Tibial nerve (tissue), 4 donors: Measurements from ENCODE around the gene GPR151. TPM values are rescaled to one million over a fixed set of nuclear protein-coding genes. Genes with fewer than 3 reads are reported as not detected.
"Not testable (repeated sequence)": the region's sequence is repeated elsewhere in the genome, so short reads cannot be mapped to it uniquely, and the experiment has no call there.

Experiments used
- DNase-seq, 2 donors: peaks; one replicate each; pipeline ENCODE4 v3.0.0-alpha.2; 2019; ENCODE audit warnings: low spot score in 2 of 2
- H3K27ac ChIP-seq, 4 donors: fragments of 200-600 bp; sonication (generic) in 3 of 4; one replicate each; pipeline ENCODE4 v1.5.1; 2017 to 2019; ENCODE audit warnings: mild to moderate bottlenecking in 1 of 4
- H3K27me3 ChIP-seq, 2 donors: fragments of 200-600 bp; sonication (generic) in 1 of 2; one replicate each; pipeline versions ENCODE4 v1.5.1 to v1.6.0; 2017 to 2019
- H3K36me3 ChIP-seq, 3 donors: fragments of 200-600 bp; sonication (generic); one replicate each; pipeline ENCODE4 v1.5.1; 2018 to 2019
- H3K4me1 ChIP-seq, 4 donors: fragments of 200-600 bp; sonication (generic) in 3 of 4; one replicate each; pipeline ENCODE4 v1.5.1; 2017 to 2019
- H3K4me3 ChIP-seq, 4 donors: fragments of 200-600 bp; sonication (generic) in 3 of 4; one replicate each; pipeline ENCODE4 v1.5.1; 2017 to 2019; ENCODE audit warnings: mild to moderate bottlenecking in 1 of 4, moderate library complexity in 1 of 4
- H3K9me3 ChIP-seq, 4 donors: fragments of 200-600 bp; sonication (generic) in 3 of 4; one replicate each; pipeline ENCODE4 v1.5.1; 2017 to 2019
- EP300 ChIP-seq, 2 donors: sonication (generic); formaldehyde crosslinking; IDR thresholded peaks; one replicate each; pipeline ENCODE4 v1.6.1; 2017; ENCODE audit warnings: antibody characterized with exemption in 2 of 2, mild to moderate bottlenecking in 1 of 2
- POLR2A ChIP-seq, 2 donors: fragments of 450-650 bp; IDR thresholded peaks; one replicate each; pipeline ENCODE4 v1.6.1; 2017; ENCODE audit warnings: antibody characterized with exemption in 2 of 2, mild to moderate bottlenecking in 2 of 2, moderate library complexity in 2 of 2
- WGBS, 2 donors: methylation state at CpG; one replicate each; pipeline ENCODE4 v1.1.5; 2018; 5-methylcytosine and 5-hydroxymethylcytosine counted together
- total RNA-seq, 4 donors: library from RNA; depleted of rRNA; stranded (reverse); fragments of >200 nt; gene quantifications; one replicate each; pipeline ENCODE4 v1.1.0, GENCODE V29; 2016
- TF ChIP-seq, protein P1 (sequence below), 5 experiments: fragments of 200-600 bp in 3 of 5; fragments of 450-650 bp in 2 of 5; sonication (generic) in 3 of 5; IDR thresholded peaks; one replicate each; pipeline ENCODE4 v1.5.1; 2016 to 2019; ENCODE audit warnings: antibody characterized with exemption in 5 of 5, mild to moderate bottlenecking in 3 of 5, moderate library complexity in 2 of 5

The GPR151 gene
- total RNA-seq: not detected

DNA sequence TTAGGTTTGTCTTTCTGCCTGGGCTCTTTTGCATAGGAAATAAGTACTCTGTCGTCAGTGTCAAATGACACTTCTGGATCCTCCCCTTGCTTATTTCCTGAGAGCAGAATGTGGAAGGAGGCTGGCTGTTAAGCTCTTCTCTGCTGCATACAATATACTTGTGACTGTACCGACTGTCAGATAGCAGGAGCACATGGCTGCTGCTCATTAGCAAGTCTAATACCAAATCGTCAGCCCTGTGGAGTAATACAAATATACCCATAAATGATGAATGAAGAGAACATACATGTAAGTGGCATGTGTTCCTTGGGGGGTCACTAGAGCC is at the start of gene GPR151:
GPR151 (minus strand) TSS at position 40 of the 325 bp plus-strand sequence. CDS start 77 bp downstream, outside the sequence.
- H3K36me3 ChIP-seq: peaks cover 0 to 8% (median 0%) of the 10 kb centered on the region in 3 donors
- TF ChIP-seq EP300 (IDR thresholded peaks at IDR 0.05): no peak
- TF ChIP-seq POLR2A (IDR thresholded peaks at IDR 0.05): no peak
- TF ChIP-seq, protein P1, sequence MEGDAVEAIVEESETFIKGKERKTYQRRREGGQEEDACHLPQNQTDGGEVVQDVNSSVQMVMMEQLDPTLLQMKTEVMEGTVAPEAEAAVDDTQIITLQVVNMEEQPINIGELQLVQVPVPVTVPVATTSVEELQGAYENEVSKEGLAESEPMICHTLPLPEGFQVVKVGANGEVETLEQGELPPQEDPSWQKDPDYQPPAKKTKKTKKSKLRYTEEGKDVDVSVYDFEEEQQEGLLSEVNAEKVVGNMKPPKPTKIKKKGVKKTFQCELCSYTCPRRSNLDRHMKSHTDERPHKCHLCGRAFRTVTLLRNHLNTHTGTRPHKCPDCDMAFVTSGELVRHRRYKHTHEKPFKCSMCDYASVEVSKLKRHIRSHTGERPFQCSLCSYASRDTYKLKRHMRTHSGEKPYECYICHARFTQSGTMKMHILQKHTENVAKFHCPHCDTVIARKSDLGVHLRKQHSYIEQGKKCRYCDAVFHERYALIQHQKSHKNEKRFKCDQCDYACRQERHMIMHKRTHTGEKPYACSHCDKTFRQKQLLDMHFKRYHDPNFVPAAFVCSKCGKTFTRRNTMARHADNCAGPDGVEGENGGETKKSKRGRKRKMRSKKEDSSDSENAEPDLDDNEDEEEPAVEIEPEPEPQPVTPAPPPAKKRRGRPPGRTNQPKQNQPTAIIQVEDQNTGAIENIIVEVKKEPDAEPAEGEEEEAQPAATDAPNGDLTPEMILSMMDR (IDR thresholded peaks at IDR 0.05): no peak
- no peaks in the 10 kb centered on the region for H3K27me3 ChIP-seq
- no peaks in the 10 kb centered on the region for H3K4me1 ChIP-seq
- WGBS, 2 donors: 28 to 33% methylated on average over 3 of the region's 3 CpGs
- DNase-seq: no peak
- no peak within 1 kb of the TSS for H3K4me3 ChIP-seq
- H3K27ac ChIP-seq: no peak within 1 kb of the TSS
- no peaks in the 10 kb centered on the region for H3K9me3 ChIP-seq

DNA sequence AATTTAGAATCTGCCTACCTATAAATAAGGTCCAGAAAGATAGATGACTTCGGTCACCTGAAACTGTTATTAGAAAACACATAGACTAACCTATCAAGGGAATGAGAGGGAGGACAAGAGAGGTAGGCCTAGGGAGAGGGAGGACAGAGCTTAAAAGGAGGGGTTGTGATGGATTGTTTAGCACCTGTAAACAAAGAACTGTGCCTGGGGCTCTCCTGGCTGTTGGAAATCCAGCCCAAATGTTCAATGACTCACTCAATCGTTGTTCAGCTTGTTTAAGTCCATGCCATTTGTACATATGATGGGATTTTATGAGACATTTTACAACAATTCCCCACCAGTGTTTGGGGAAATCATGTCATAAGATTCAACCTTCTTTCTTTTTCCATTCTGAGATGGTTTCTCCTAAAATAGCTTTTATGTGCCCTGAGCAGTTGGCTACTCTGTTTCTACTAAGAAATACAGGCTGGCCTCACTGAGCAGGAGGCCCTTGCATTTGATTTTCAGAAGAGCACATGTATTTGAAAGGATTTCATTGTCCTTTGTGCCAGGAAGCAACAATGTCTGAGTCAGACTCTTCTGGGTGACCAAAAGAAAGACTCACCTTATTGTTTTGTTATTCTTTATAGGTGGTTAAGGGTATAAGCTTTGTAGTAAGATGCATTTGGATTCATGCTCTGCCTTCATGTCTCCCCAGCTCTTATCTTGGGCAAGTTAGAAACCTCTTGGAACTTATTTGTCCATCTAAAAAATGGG is 48.2 kb upstream of the GPR151 start:
- Histone ChIP-seq H3K9me3 (no peaks in the 10 kb centered on the region), H3K27ac (no peak overlapping the region), H3K36me3 (no peaks in the 10 kb centered on the region), H3K4me3 (no peak overlapping the region), H3K4me1 (peaks cover 0 to 6% (median 0%) of the 10 kb centered on the region in 4 donors), H3K27me3 (no peaks in the 10 kb centered on the region)
- 67 to 69% methylated on average over 2 of the region's 2 CpGs for WGBS, 2 donors
- DNase-seq: no peak
- TF ChIP-seq EP300 (IDR thresholded peaks at IDR 0.05) (no peak), POLR2A (IDR thresholded peaks at IDR 0.05) (no peak)
- TF ChIP-seq, protein P1 (IDR thresholded peaks at IDR 0.05): no peak

DNA sequence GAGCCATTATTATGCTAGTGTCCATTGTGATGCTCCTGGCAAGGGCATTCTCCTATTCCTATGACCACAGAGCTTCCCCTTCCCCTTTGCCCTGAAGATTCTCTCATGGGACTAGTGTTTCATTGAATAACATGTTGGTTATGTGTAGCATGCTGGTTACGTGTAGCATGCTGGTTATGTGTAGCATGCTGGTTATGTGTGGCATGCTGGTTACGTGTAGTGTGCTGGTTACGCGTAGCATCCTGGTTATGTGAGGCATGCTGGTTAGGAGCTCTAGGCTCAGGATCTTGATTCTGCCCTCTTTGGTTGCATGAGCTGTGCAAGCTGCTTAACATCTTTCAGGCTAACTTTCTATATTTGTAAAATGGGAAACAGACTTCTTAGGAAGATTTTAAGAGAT is 46.5 kb upstream of the GPR151 start:
- TF ChIP-seq EP300 (IDR thresholded peaks at IDR 0.05) (no peak), POLR2A (IDR thresholded peaks at IDR 0.05) (no peak)
- TF ChIP-seq, protein P1 (IDR thresholded peaks at IDR 0.05): no peak
- H3K27ac ChIP-seq: no peak overlapping the region
- no peaks in the 10 kb centered on the region for H3K36me3 ChIP-seq
- 92 to 99% methylated on average over 4 of the region's 4 CpGs for WGBS, 2 donors
- H3K4me1 ChIP-seq: peaks cover 0 to 6% (median 0%) of the 10 kb centered on the region in 4 donors
- no peak overlapping the region for H3K4me3 ChIP-seq
- DNase-seq: no peak
- no peaks in the 10 kb centered on the region for H3K27me3 ChIP-seq
- no peaks in the 10 kb centered on the region for H3K9me3 ChIP-seq

DNA sequence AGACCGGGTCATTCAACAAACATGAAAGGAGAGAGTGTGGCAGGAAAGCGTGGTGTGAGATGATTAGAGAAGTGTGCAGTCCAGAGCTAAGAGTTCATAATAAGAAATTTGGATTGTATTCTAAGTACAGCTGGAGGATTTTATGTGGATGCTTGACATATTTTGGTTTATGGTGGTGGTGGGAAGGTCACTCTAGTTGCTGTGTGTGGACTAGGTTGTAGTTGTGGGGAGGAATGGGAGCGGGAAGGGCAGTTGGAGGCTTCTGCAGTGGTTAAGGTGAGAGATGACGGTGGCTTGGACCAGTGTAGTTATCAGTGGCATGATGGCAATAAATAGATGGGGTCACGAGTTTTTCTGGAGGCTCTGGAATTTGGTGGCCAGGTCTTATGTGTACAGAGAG is 45.7 kb upstream of the GPR151 start:
- Histone ChIP-seq H3K36me3 (no peaks in the 10 kb centered on the region), H3K9me3 (no peaks in the 10 kb centered on the region), H3K4me1 (peaks cover 0 to 6% (median 0%) of the 10 kb centered on the region in 4 donors), H3K4me3 (no peak overlapping the region), H3K27ac (no peak overlapping the region), H3K27me3 (no peaks in the 10 kb centered on the region)
- no peak for DNase-seq
- 84 to 85% methylated on average over 5 of the region's 5 CpGs for WGBS, 2 donors
- no peak for TF ChIP-seq POLR2A (IDR thresholded peaks at IDR 0.05)
- TF ChIP-seq, protein P1 (IDR thresholded peaks at IDR 0.05): no peak
- TF ChIP-seq EP300 (IDR thresholded peaks at IDR 0.05): no peak

DNA sequence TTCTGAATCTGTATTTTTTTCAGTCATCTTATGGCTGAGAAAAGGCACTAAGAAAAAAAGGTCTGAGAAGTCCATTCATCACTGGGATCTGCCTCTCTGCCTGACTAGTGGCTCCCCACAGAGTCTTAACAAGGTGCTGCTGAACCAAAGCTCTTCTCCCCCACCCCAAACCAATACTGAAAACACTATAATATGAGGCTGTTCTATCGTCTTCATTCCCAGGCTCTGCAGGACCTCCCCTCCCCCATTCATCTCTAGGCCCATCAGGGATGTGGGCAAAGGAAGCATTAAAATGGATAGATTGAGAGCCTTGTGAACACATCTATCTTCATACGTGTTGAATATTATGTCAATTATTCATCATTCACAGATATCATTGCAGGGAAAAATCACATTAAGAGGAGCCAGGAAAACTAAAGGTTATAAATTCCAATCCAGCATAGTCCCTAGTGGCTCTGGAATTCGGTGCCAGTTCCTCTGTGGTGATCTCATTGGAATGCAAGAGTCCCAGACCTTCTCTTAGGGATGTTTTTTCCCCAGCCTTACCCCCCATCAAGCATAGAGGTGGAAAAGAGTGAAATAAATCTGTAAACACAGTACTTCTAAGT is 44.3 kb upstream of the GPR151 start:
- Histone ChIP-seq H3K27me3 (no peaks in the 10 kb centered on the region), H3K36me3 (no peaks in the 10 kb centered on the region), H3K4me1 (peaks cover 0 to 6% (median 0%) of the 10 kb centered on the region in 4 donors), H3K27ac (no peak overlapping the region), H3K4me3 (no peak overlapping the region), H3K9me3 (no peaks in the 10 kb centered on the region)
- 28 to 33% methylated on average over 3 of the region's 3 CpGs for WGBS, 2 donors
- TF ChIP-seq EP300 (IDR thresholded peaks at IDR 0.05) (no peak), POLR2A (IDR thresholded peaks at IDR 0.05) (no peak)
- TF ChIP-seq, protein P1 (IDR thresholded peaks at IDR 0.05): no peak
- DNase-seq: no peak

DNA sequence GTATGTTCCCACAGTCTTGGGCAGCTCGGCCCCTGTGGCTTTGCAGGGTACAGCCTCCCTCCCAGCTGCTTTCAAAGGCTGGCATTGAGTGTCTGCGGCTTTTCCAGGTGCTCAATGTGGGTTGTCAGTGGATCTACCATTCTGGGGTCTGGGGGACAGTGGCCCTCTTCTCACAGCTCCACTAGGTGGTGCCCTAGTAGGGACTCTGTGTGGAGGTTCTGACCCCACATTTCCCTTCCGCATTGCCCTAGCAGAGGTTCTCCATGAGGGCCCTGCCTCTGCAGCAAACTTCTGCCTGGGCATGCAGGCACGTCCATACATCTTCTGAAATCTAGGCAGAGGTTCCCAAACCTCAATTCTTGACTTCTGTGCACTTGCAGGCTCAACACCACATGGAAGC is 40.9 kb upstream of the GPR151 start:
- WGBS, 2 donors: 90 to 96% methylated on average over 4 of the region's 4 CpGs
- H3K4me1 ChIP-seq, H3K4me3 ChIP-seq, H3K9me3 ChIP-seq, H3K36me3 ChIP-seq, H3K27ac ChIP-seq, H3K27me3 ChIP-seq, DNase-seq: not testable (repeated sequence)
